ENCODE results near the gene EDIL3. TPM values are rescaled to one million over a fixed set of nuclear protein-coding genes. Genes with fewer than 3 reads are reported as not detected.

The EDIL3 gene
- total RNA-seq, 4 donors from 2014 or later: 15.1 to 60.0 (median 28.4) TPM

DNA sequence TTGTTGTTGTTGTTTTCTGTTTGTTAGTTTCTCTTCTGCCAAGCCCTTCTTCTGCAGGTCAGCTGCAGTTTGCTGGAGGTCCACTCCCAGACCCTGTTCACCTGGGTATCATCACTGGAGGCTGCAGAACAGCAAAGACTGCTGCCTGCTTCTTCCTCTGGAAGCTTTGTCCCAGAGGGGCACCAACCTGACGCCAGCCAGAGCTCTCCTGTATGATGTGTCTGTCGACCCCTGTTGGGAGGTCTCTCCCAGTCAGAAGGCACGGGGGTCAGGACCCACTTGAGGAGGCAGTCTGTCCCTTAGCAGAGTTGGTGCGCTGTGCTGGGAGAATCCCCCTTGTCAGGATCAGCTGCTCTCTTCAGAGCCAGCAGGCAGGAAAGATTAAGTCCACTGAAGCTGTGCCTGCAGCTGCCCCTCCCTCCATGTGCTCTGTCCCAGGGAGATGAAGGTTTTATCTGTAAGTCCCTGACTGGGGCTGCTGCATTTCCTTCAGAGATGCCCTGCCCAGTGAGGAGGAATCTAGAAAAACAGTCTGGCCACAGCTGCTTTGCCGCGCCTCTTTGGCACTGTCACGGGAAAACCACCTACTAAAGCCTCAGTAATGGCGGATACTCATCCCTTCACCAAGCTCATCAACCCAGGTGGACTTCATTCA lies 299.2 kb downstream of the EDIL3 start:
- no peak for DNase-seq
- H3K27me3 ChIP-seq: no peaks in the 10 kb centered on the region
- TF ChIP-seq POLR2A (IDR thresholded peaks at IDR 0.05): no peak
- TF ChIP-seq, protein P1, sequence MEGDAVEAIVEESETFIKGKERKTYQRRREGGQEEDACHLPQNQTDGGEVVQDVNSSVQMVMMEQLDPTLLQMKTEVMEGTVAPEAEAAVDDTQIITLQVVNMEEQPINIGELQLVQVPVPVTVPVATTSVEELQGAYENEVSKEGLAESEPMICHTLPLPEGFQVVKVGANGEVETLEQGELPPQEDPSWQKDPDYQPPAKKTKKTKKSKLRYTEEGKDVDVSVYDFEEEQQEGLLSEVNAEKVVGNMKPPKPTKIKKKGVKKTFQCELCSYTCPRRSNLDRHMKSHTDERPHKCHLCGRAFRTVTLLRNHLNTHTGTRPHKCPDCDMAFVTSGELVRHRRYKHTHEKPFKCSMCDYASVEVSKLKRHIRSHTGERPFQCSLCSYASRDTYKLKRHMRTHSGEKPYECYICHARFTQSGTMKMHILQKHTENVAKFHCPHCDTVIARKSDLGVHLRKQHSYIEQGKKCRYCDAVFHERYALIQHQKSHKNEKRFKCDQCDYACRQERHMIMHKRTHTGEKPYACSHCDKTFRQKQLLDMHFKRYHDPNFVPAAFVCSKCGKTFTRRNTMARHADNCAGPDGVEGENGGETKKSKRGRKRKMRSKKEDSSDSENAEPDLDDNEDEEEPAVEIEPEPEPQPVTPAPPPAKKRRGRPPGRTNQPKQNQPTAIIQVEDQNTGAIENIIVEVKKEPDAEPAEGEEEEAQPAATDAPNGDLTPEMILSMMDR (IDR thresholded peaks at IDR 0.05): no peak
- no peaks in the 10 kb centered on the region for H3K9me3 ChIP-seq
- H3K27ac ChIP-seq: no peak overlapping the region
- no peak overlapping the region for H3K4me3 ChIP-seq
- intact Hi-C loops (cut with DNase I; ENCODE audit: low total_unique reads): no loop called here
- H3K4me1 ChIP-seq: no peaks in the 10 kb centered on the region
- H3K36me3 ChIP-seq: no peaks in the 10 kb centered on the region

DNA sequence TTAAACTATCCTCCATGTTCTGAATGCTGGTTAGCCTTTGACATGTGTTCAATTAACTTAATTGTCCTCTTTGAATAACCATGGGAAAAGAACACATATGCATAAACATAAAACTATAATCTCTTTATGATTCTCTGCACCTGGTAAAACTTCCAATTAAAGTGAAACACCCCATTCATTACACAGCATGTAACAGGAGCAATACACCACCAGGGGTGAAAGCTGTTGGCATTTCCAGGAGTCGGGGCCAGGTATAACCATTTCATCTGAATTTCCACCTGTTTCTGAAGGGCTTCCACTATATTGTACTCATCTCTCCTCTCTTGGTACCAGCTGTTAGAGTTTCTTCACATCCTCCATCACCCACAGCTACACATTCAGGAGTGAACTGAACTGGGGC lies 303.8 kb downstream of the EDIL3 start:
- Histone ChIP-seq H3K27me3 (no peaks in the 10 kb centered on the region), H3K27ac (no peak overlapping the region), H3K36me3 (no peaks in the 10 kb centered on the region), H3K4me3 (no peak overlapping the region), H3K4me1 (no peaks in the 10 kb centered on the region), H3K9me3 (no peaks in the 10 kb centered on the region)
- no peak for DNase-seq
- TF ChIP-seq POLR2A (IDR thresholded peaks at IDR 0.05): no peak
- TF ChIP-seq, protein P1 (IDR thresholded peaks at IDR 0.05): no peak
- intact Hi-C loops (cut with DNase I; ENCODE audit: low total_unique reads): no loop called here

DNA sequence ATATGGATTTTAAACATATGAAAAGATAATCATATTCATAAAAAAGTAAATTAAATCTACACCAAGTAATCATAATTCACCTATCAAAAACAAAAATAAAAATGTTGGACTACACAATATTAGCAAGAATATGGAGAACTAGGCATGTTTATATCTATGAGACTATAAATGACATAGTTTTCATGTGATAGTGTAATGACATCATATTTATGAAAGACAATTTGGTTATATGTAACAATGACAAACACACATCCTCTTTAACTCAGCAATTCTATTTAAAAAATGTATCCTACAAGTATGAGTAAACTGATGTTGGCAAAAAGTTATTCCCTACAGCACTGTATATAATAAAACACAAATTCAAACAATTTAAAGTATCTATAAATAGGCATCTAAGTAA lies 312.3 kb downstream of the EDIL3 start:
- H3K4me3 ChIP-seq: no peak overlapping the region
- intact Hi-C loops (cut with DNase I; ENCODE audit: low total_unique reads): no loop called here
- no peaks in the 10 kb centered on the region for H3K27me3 ChIP-seq

DNA sequence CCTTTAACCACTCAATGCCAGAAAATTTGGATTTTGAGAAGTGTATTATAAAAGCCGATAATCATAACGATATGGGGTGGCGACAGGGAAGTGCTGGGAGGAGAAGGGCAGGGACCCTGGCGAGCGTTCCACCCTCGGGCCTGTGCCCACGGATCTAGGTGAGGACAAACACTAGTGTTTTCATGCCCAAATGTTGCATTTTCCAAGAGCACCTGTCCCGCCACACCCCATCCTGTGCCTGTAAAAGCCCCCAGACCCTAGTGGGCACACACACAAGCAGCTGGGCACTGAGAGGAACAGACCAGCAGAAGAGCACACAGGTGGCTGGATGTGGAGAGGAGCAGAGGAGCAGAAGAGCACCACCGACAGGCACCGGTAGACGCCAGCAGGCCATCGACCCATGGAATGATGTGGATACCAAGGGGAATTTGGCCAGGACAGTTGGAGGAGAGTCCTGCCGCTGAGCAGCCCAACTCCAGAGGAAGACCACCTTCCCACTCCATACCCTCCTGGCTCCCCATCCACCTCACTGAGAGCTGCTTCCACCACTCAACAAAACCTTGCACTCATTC lies 315.0 kb downstream of the EDIL3 start:
- intact Hi-C loops (cut with DNase I; ENCODE audit: low total_unique reads): no loop called here
- Histone ChIP-seq H3K27me3 (no peaks in the 10 kb centered on the region), H3K27ac (no peak overlapping the region), H3K4me1 (no peaks in the 10 kb centered on the region), H3K9me3 (no peaks in the 10 kb centered on the region), H3K36me3 (no peaks in the 10 kb centered on the region), H3K4me3 (no peak overlapping the region)
- TF ChIP-seq, protein P1 (IDR thresholded peaks at IDR 0.05): no peak
- TF ChIP-seq POLR2A (IDR thresholded peaks at IDR 0.05): no peak
- no peak for DNase-seq

More for the DNA sequence above, 312.3 kb downstream of the EDIL3 start:
- Histone ChIP-seq H3K36me3 (no peaks in the 10 kb centered on the region), H3K27ac (no peak overlapping the region), H3K9me3 (no peaks in the 10 kb centered on the region), H3K4me1 (no peaks in the 10 kb centered on the region)
- DNase-seq: no peak
- no peak for TF ChIP-seq POLR2A (IDR thresholded peaks at IDR 0.05)
- TF ChIP-seq, protein P1 (IDR thresholded peaks at IDR 0.05): no peak

DNA sequence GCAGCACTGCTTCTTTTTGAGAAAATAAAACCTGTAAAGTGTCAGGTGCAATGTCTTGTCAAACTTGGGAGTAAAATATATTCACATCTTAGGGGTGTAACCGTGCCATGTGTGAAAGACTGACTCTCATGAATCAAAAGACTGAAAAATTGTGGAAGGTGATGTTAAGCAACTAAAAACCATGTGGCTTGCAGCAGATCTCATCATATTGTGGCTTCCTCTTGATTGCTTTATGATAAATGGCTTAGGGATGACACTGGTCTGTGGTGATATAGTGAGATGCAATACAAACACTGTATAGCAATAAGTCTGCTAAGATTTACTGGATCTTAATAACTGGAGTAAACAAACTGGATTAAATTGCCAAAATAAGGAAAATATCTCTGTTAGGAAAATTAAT lies 321.6 kb downstream of the EDIL3 start:
- no peak for TF ChIP-seq POLR2A (IDR thresholded peaks at IDR 0.05)
- TF ChIP-seq, protein P1 (IDR thresholded peaks at IDR 0.05): no peak
- intact Hi-C loops (cut with DNase I; ENCODE audit: low total_unique reads): no loop called here
- H3K27ac ChIP-seq: no peak overlapping the region
- no peaks in the 10 kb centered on the region for H3K4me1 ChIP-seq
- no peaks in the 10 kb centered on the region for H3K36me3 ChIP-seq
- DNase-seq: no peak
- no peaks in the 10 kb centered on the region for H3K9me3 ChIP-seq
- H3K27me3 ChIP-seq: no peaks in the 10 kb centered on the region
- H3K4me3 ChIP-seq: no peak overlapping the region
